Neural crest cell (in vitro differentiated cells): ENCODE results near the gene RPRD1A. TPM values are rescaled to one million over a fixed set of nuclear protein-coding genes. Genes with fewer than 3 reads are reported as not detected.

Source experiments
- DNase-seq: peaks from one replicate; pipeline ENCODE4 v3.0.0; 2021; ENCODE audit warnings: low read depth, mixed read lengths, low spot score
- H3K27ac Mint-ChIP-seq: one replicate; pipeline ENCODE4 v1.8.0; 2021; ENCODE audit warnings: mild to moderate bottlenecking, mixed read lengths; ENCODE audit not compliant: unreplicated experiment
- H3K27me3 Mint-ChIP-seq: 2 replicates; pipeline ENCODE4 v1.8.0; 2021; ENCODE audit warnings: low read depth, mild to moderate bottlenecking, mixed read lengths
- H3K36me3 Mint-ChIP-seq: 2 replicates; pipeline ENCODE4 v1.8.0; 2021; ENCODE audit warnings: low read depth, mild to moderate bottlenecking, mixed read lengths
- H3K4me1 Mint-ChIP-seq: 2 replicates; pipeline ENCODE4 v1.8.0; 2021; ENCODE audit warnings: mixed read lengths
- H3K4me3 Mint-ChIP-seq: one replicate; pipeline ENCODE4 v1.8.0; 2021; ENCODE audit warnings: mild to moderate bottlenecking, mixed read lengths
- H3K9me3 Mint-ChIP-seq: 2 replicates; pipeline ENCODE4 v1.8.0; 2021; ENCODE audit warnings: mixed read lengths
- total RNA-seq: library from RNA; stranded (reverse); gene quantifications from 2 replicates; pipeline ENCODE4 v1.2.1, GENCODE V29; 2021
- TF ChIP-seq, protein P1 (sequence below): fragments of 200-600 bp; sonication (generic); conservative IDR thresholded peaks from 2 replicates; pipeline ENCODE4 v1.5.0; 2021; ENCODE audit warnings: antibody characterized with exemption, mild to moderate bottlenecking

Gene RPRD1A
- total RNA-seq, 1 donor from 2014 or later = 76.3 TPM

GRCh38 chr18:36046898-36047297 lies 20.5 kb downstream of the RPRD1A start:
- TF ChIP-seq, protein P1, sequence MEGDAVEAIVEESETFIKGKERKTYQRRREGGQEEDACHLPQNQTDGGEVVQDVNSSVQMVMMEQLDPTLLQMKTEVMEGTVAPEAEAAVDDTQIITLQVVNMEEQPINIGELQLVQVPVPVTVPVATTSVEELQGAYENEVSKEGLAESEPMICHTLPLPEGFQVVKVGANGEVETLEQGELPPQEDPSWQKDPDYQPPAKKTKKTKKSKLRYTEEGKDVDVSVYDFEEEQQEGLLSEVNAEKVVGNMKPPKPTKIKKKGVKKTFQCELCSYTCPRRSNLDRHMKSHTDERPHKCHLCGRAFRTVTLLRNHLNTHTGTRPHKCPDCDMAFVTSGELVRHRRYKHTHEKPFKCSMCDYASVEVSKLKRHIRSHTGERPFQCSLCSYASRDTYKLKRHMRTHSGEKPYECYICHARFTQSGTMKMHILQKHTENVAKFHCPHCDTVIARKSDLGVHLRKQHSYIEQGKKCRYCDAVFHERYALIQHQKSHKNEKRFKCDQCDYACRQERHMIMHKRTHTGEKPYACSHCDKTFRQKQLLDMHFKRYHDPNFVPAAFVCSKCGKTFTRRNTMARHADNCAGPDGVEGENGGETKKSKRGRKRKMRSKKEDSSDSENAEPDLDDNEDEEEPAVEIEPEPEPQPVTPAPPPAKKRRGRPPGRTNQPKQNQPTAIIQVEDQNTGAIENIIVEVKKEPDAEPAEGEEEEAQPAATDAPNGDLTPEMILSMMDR = no peak
- DNase-seq = no peak
- H3K36me3 Mint-ChIP-seq = peaks cover 47% of the 10 kb centered on the region
- H3K4me1 Mint-ChIP-seq = peaks cover 12% of the 10 kb centered on the region
- peaks cover 23% of the 10 kb centered on the region for H3K9me3 Mint-ChIP-seq
- H3K27ac Mint-ChIP-seq = no peak overlapping the region
- no peak overlapping the region for H3K4me3 Mint-ChIP-seq
- H3K27me3 Mint-ChIP-seq = no peaks in the 10 kb centered on the region

DNA sequence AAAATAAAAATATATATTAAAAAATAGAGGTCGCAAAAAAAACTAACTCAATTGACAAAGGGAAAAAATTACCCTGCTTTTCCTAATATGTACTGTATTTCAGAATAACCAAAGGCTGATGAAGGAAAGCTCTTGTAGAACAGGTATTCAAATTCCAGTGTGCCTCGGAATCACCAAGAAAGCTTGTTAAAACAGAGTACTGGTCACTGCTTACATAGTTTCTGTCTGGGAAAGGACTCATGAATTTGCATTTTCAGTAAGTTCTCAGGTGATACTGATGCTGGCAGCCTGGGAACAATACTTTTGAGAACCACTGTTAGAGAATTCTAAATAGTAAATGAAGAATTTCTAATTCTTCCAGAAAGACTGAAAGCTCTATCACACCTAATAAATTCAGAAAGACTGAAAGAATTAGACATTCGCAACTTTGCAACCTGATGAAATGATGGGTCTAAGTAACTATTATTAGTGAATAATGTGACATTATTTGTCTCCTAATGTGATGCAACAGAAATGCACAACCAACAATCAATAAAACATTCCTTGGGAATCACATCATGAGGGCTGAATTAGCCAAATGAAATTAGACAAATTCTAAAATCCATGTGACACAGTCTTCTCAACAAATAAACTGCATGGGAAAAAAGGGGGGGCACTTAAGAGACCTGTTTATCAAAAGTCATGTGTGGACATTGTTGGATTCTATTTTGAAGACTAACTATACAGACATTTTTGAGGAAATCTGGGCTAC lies 21.9 kb downstream of the RPRD1A start:
- H3K9me3 Mint-ChIP-seq = peaks cover 20% of the 10 kb centered on the region
- peaks cover 45% of the 10 kb centered on the region for H3K36me3 Mint-ChIP-seq
- H3K27ac Mint-ChIP-seq = no peak overlapping the region
- TF ChIP-seq, protein P1 = no peak
- DNase-seq = no peak
- H3K4me1 Mint-ChIP-seq = peaks cover 12% of the 10 kb centered on the region
- H3K27me3 Mint-ChIP-seq = no peaks in the 10 kb centered on the region
- H3K4me3 Mint-ChIP-seq = no peak overlapping the region

- TF ChIP-seq, protein P1 = no peak
- H3K9me3 Mint-ChIP-seq = peaks cover 16% of the 10 kb centered on the region
- no peak overlapping the region for H3K4me3 Mint-ChIP-seq
- peaks cover 9% of the 10 kb centered on the region for H3K4me1 Mint-ChIP-seq
- peaks cover 45% of the 10 kb centered on the region for H3K36me3 Mint-ChIP-seq
- no peak overlapping the region for H3K27ac Mint-ChIP-seq
- no peak for DNase-seq
- H3K27me3 Mint-ChIP-seq = no peaks in the 10 kb centered on the region
Observed at GRCh38 chr18:36043153-36043552, 24.2 kb downstream of the RPRD1A start.

- H3K4me1 Mint-ChIP-seq = peaks cover 6% of the 10 kb centered on the region
- DNase-seq = no peak
- no peak overlapping the region for H3K4me3 Mint-ChIP-seq
- no peak overlapping the region for H3K27ac Mint-ChIP-seq
- H3K9me3 Mint-ChIP-seq = peaks cover 13% of the 10 kb centered on the region
- no peaks in the 10 kb centered on the region for H3K27me3 Mint-ChIP-seq
- TF ChIP-seq, protein P1 = no peak
- H3K36me3 Mint-ChIP-seq = peaks cover 44% of the 10 kb centered on the region
Observed at GRCh38 chr18:36041146-36041545, 26.2 kb downstream of the RPRD1A start.

GRCh38 chr18:36038102-36038663 lies 29.2 kb downstream of the RPRD1A start:
- Mint-ChIP-seq H3K27ac (no peak overlapping the region), H3K4me3 (no peak overlapping the region), H3K36me3 (peaks cover 39% of the 10 kb centered on the region), H3K9me3 (peaks cover 11% of the 10 kb centered on the region), H3K27me3 (no peaks in the 10 kb centered on the region), H3K4me1 (peaks cover 9% of the 10 kb centered on the region)
- TF ChIP-seq, protein P1 = no peak
- DNase-seq = no peak
